ENCODE data around the gene AGPAT3.

The AGPAT3 gene

DNA sequence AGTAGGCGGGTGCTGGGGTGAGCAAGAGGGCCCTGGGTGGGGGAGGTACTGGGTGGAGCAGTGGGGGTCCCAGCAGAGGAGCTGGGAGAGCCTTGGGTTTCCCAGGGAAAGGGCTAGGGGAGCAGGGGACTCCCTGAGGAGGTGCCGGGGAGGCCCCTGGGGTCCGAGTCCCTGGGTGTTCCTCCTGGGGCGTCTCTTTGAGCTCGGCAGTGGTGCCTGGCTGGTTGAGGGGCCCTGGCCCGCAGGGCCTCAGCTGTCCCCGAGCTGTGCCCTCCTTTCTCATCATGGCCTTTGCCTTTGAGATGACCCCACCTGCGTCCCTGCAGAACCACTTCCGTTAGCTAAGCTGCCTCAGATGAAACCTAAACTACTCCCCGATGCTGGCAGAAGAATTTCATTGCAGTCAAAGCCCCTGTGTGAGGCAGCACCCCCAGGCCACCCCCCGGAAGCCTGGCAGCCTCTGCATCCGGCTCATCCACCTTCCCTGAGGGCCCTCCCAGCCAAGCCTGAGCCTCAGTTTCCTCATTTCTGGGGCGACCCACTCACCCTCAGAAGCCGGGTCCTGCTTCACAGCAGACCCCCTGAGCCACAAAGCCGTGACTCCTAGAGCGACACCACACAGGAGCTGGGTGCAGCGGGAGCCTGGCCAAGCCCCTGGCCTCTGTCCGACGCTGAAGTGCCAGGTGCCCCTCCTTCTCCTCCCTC is 103.5 kb downstream of the AGPAT3 start:
- no peak overlapping the region for H3K4me3 ChIP-seq (ENCODE audit: low read depth in 1 of 5, low read length in 5 of 5)
- H3K36me3 ChIP-seq (ENCODE audit: control insufficient read depth in 5 of 5, insufficient read depth in 5 of 5, low read length in 5 of 5), result peaks cover 0 to 84% (median 61%) of the 10 kb centered on the region in 5 donors
- no peaks in the 10 kb centered on the region for H3K27me3 ChIP-seq (ENCODE audit: control insufficient read depth in 5 of 5, insufficient read depth in 4 of 5, low read length in 5 of 5)
- H3K9ac ChIP-seq (ENCODE audit: low read length in 5 of 5), result no peak overlapping the region
- no peaks in the 10 kb centered on the region for H3K4me1 ChIP-seq (ENCODE audit: control insufficient read depth in 5 of 5, insufficient read depth in 5 of 5, low read length in 5 of 5)
- no peaks in the 10 kb centered on the region for H3K9me3 ChIP-seq (ENCODE audit: control insufficient read depth in 5 of 5, low read length in 5 of 5)
- no peak overlapping the region for H3K27ac ChIP-seq (ENCODE audit: low read depth, low read length)

DNA sequence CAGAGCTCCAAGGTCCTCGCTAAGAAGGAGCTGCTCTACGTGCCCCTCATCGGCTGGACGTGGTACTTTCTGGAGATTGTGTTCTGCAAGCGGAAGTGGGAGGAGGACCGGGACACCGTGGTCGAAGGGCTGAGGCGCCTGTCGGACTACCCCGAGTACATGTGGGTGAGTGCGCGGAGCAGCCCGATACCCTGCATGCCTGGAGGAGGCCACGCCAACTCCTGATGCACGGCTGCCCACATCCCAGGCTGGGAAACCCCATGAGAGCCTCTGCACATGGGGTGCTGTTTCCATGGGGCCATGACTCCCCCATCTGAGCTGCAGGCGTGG is 104.1 kb downstream of the AGPAT3 start:
- H3K4me3 ChIP-seq (ENCODE audit: low read depth in 1 of 5, low read length in 5 of 5), result no peak overlapping the region
- no peaks in the 10 kb centered on the region for H3K4me1 ChIP-seq (ENCODE audit: control insufficient read depth in 5 of 5, insufficient read depth in 5 of 5, low read length in 5 of 5)
- no peak overlapping the region for H3K9ac ChIP-seq (ENCODE audit: low read length in 5 of 5)
- no peaks in the 10 kb centered on the region for H3K9me3 ChIP-seq (ENCODE audit: control insufficient read depth in 5 of 5, low read length in 5 of 5)
- H3K27me3 ChIP-seq (ENCODE audit: control insufficient read depth in 5 of 5, insufficient read depth in 4 of 5, low read length in 5 of 5), result no peaks in the 10 kb centered on the region
- peaks cover 0 to 85% (median 61%) of the 10 kb centered on the region in 5 donors for H3K36me3 ChIP-seq (ENCODE audit: control insufficient read depth in 5 of 5, insufficient read depth in 5 of 5, low read length in 5 of 5)
- no peak overlapping the region for H3K27ac ChIP-seq (ENCODE audit: low read depth, low read length)

DNA sequence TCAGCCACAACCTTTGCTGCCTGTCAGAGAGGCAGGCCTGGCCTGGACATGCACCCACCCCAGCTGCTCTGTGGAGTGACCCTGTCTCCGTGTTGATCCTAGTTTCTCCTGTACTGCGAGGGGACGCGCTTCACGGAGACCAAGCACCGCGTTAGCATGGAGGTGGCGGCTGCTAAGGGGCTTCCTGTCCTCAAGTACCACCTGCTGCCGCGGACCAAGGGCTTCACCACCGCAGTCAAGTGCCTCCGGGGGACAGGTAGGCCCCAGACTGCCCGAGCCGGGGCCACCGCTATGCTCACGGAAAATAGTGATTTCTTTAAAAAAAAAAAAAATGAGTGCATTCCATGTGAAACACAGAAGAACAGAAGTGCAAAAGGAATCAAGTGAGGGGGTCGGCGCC is 105.5 kb downstream of the AGPAT3 start:
- Histone ChIP-seq H3K36me3 (ENCODE audit: control insufficient read depth in 5 of 5, insufficient read depth in 5 of 5, low read length in 5 of 5) (peaks cover 0 to 76% (median 61%) of the 10 kb centered on the region in 5 donors), H3K9ac (ENCODE audit: low read length in 5 of 5) (no peak overlapping the region), H3K27me3 (ENCODE audit: control insufficient read depth in 5 of 5, insufficient read depth in 4 of 5, low read length in 5 of 5) (no peaks in the 10 kb centered on the region), H3K4me1 (ENCODE audit: control insufficient read depth in 5 of 5, insufficient read depth in 5 of 5, low read length in 5 of 5) (peaks cover 0 to 4% (median 2%) of the 10 kb centered on the region in 5 donors), H3K9me3 (ENCODE audit: control insufficient read depth in 5 of 5, low read length in 5 of 5) (no peaks in the 10 kb centered on the region), H3K27ac (ENCODE audit: low read depth, low read length) (no peak overlapping the region), H3K4me3 (ENCODE audit: low read depth in 1 of 5, low read length in 5 of 5) (no peak overlapping the region)

DNA sequence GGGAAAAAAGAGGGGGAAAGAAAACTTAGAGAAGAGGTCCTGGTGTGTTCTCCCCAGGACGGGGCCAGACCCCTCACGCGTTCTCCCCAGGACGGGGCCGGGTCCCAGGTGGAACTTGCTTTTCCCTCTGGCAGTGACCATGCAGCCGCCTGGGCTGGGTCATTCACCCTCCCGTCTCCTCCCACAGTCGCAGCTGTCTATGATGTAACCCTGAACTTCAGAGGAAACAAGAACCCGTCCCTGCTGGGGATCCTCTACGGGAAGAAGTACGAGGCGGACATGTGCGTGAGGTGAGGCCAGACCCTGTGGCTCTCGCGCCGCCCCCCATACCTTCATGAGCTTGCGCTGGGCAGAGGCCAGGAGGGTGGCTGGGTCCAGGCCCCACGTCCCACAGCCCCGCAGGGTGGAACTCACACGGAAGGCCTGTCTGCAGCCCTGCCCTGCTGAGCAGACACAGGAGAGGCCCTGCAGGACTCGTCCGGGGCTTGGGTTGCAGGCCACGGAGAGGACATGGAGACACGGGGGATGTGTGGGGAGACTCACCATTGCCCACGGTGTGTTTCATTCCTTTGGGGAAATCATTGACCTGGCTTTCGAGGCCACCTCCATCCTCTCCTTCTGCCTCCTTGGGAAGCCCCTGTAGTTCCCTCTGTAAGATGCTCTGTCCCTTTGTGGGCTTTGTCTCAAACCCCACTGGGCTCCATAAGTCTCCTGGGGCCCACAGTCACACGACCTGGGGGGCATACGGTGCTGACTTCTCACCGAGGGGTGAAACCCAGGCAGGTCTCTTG is 106.4 kb downstream of the AGPAT3 start:
- peaks cover 0 to 70% (median 55%) of the 10 kb centered on the region in 5 donors for H3K36me3 ChIP-seq (ENCODE audit: control insufficient read depth in 5 of 5, insufficient read depth in 5 of 5, low read length in 5 of 5)
- H3K4me3 ChIP-seq (ENCODE audit: low read depth in 1 of 5, low read length in 5 of 5), result no peak overlapping the region
- H3K27me3 ChIP-seq (ENCODE audit: control insufficient read depth in 5 of 5, insufficient read depth in 4 of 5, low read length in 5 of 5), result no peaks in the 10 kb centered on the region
- peaks cover 0 to 4% (median 2%) of the 10 kb centered on the region in 5 donors for H3K4me1 ChIP-seq (ENCODE audit: control insufficient read depth in 5 of 5, insufficient read depth in 5 of 5, low read length in 5 of 5)
- no peak overlapping the region for H3K27ac ChIP-seq (ENCODE audit: low read depth, low read length)
- no peaks in the 10 kb centered on the region for H3K9me3 ChIP-seq (ENCODE audit: control insufficient read depth in 5 of 5, low read length in 5 of 5)
- H3K9ac ChIP-seq (ENCODE audit: low read length in 5 of 5), result no peak overlapping the region

DNA sequence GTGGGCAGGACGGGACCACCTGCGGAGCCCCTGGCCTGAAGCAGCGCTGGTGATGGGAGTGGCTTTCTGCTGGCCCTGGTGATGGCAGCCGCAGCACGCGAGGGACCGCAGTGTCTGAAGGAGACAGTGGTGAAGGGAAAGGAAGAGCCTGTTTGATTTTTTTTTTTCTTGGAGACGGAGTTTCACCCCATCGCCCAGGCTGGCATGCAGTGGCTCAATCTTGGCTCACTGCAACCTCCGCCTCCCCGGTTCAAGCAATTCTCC is 106.9 kb downstream of the AGPAT3 start:
- H3K9me3 ChIP-seq (ENCODE audit: control insufficient read depth in 5 of 5, low read length in 5 of 5), result no peaks in the 10 kb centered on the region
- H3K4me1 ChIP-seq (ENCODE audit: control insufficient read depth in 5 of 5, insufficient read depth in 5 of 5, low read length in 5 of 5), result peaks cover 0 to 4% (median 2%) of the 10 kb centered on the region in 5 donors
- H3K4me3 ChIP-seq (ENCODE audit: low read depth in 1 of 5, low read length in 5 of 5), result no peak overlapping the region
- H3K36me3 ChIP-seq (ENCODE audit: control insufficient read depth in 5 of 5, insufficient read depth in 5 of 5, low read length in 5 of 5), result peaks cover 0 to 64% (median 49%) of the 10 kb centered on the region in 5 donors
- no peaks in the 10 kb centered on the region for H3K27me3 ChIP-seq (ENCODE audit: control insufficient read depth in 5 of 5, insufficient read depth in 4 of 5, low read length in 5 of 5)
- no peak overlapping the region for H3K9ac ChIP-seq (ENCODE audit: low read length in 5 of 5)
- H3K27ac ChIP-seq (ENCODE audit: low read depth, low read length), result no peak overlapping the region

DNA sequence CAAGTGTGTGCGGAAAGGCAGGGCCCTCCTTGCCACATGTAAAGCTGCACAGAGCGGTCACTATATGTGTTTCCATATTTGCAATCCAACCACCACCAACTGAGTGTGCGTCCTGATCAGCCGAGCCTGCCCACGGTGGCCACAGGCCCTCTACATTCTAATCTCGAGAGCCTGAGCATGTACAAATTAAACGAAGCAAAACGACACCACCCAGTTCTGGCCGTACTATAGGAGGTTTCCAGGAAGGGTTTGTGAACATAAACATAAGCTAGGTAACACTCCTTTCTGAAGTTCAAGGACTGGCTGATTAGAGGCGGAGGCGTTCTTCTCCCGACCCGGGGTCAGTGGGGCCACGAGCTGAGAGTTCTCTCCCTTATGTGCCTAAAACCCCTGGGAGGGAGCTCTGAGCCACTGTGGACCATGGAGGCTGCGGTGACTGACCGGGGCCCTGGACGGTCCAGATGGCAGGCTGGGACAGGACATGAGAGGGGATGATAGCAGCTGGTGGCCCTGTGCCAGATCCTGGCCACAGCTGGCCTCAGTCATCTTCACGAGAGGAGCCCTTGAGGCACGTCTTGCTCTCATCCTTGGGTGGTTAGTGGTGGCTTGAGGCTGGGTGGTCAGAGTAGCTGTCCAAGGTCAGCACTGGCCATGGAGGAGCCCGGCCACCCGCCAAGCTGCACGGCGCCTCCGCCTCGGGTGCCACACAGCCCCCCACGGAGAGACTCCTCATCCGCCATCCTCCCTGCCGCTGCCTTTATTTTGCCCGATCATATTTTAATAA is 108.0 kb downstream of the AGPAT3 start:
- Histone ChIP-seq H3K27me3 (ENCODE audit: control insufficient read depth in 5 of 5, insufficient read depth in 4 of 5, low read length in 5 of 5) (no peaks in the 10 kb centered on the region), H3K36me3 (ENCODE audit: control insufficient read depth in 5 of 5, insufficient read depth in 5 of 5, low read length in 5 of 5) (peaks cover 0 to 60% (median 52%) of the 10 kb centered on the region in 5 donors), H3K9ac (ENCODE audit: low read length in 5 of 5) (no peak overlapping the region), H3K9me3 (ENCODE audit: control insufficient read depth in 5 of 5, low read length in 5 of 5) (no peaks in the 10 kb centered on the region), H3K27ac (ENCODE audit: low read depth, low read length) (no peak overlapping the region), H3K4me3 (ENCODE audit: low read depth in 1 of 5, low read length in 5 of 5) (no peak overlapping the region), H3K4me1 (ENCODE audit: control insufficient read depth in 5 of 5, insufficient read depth in 5 of 5, low read length in 5 of 5) (peaks cover 0 to 4% (median 2%) of the 10 kb centered on the region in 5 donors)

DNA sequence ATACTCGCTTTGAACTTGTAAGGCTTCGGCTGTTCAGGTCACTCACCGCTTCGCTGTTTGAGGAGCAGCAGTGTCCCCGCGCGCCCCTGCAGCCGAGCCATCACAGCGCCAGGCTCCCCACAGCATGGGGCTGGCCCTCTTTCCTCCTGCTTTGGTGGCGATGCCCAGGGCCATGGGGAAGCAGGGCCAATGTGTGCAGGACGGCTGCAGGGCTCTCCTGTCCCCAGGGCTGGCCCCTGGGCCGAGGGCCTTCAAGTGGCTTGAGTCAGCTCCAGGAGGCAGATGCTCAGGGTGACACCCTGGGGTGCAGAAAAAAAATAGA is 108.6 kb downstream of the AGPAT3 start:
- no peak overlapping the region for H3K9ac ChIP-seq (ENCODE audit: low read length in 5 of 5)
- H3K4me3 ChIP-seq (ENCODE audit: low read depth in 1 of 5, low read length in 5 of 5), result no peak overlapping the region
- no peak overlapping the region for H3K27ac ChIP-seq (ENCODE audit: low read depth, low read length)
- H3K36me3 ChIP-seq (ENCODE audit: control insufficient read depth in 5 of 5, insufficient read depth in 5 of 5, low read length in 5 of 5), result peaks cover 0 to 62% (median 54%) of the 10 kb centered on the region in 5 donors
- H3K27me3 ChIP-seq (ENCODE audit: control insufficient read depth in 5 of 5, insufficient read depth in 4 of 5, low read length in 5 of 5), result no peaks in the 10 kb centered on the region
- H3K9me3 ChIP-seq (ENCODE audit: control insufficient read depth in 5 of 5, low read length in 5 of 5), result no peaks in the 10 kb centered on the region
- H3K4me1 ChIP-seq (ENCODE audit: control insufficient read depth in 5 of 5, insufficient read depth in 5 of 5, low read length in 5 of 5), result peaks cover 0 to 4% (median 2%) of the 10 kb centered on the region in 5 donors

DNA sequence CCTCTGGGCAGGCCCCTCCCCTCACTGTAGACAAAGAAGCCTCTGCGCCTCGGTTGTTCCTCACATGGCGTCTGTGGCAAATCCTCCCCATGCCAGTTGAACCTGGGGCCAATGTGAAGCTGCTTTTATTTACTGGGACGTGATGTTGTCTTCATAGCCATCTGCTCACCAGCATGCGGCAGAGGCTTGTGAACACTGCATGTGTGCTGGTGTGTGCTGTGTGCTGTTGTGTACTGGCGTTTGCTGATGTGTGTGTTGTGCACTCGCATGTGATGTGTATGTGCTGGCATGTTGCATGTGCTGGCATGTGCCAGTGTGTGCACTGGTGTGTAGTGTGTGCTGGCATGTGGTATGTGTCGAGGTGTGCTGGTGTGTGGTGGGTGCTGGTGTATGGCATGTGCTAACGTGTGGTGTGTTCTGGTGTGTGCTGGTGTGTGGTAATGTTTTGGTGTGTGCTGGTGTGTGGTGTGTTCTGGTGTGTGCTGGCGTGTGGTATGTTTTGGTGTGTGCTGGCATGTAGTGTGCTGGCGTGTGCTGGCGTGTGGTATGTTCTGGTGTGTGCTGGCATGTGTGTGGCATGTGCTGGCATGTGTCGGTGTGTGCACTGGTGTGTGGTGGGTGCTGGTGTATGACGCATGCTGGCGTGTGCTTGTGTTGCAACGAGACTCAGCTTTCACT is 109.9 kb downstream of the AGPAT3 start:
- no peaks in the 10 kb centered on the region for H3K9me3 ChIP-seq (ENCODE audit: control insufficient read depth in 5 of 5, low read length in 5 of 5)
- peaks cover 0 to 4% (median 2%) of the 10 kb centered on the region in 5 donors for H3K4me1 ChIP-seq (ENCODE audit: control insufficient read depth in 5 of 5, insufficient read depth in 5 of 5, low read length in 5 of 5)
- no peak overlapping the region for H3K9ac ChIP-seq (ENCODE audit: low read length in 5 of 5)
- no peak overlapping the region for H3K4me3 ChIP-seq (ENCODE audit: low read depth in 1 of 5, low read length in 5 of 5)
- H3K36me3 ChIP-seq (ENCODE audit: control insufficient read depth in 5 of 5, insufficient read depth in 5 of 5, low read length in 5 of 5), result peaks cover 0 to 59% (median 50%) of the 10 kb centered on the region in 5 donors
- no peaks in the 10 kb centered on the region for H3K27me3 ChIP-seq (ENCODE audit: control insufficient read depth in 5 of 5, insufficient read depth in 4 of 5, low read length in 5 of 5)
- H3K27ac ChIP-seq (ENCODE audit: low read depth, low read length), result no peak overlapping the region

DNA sequence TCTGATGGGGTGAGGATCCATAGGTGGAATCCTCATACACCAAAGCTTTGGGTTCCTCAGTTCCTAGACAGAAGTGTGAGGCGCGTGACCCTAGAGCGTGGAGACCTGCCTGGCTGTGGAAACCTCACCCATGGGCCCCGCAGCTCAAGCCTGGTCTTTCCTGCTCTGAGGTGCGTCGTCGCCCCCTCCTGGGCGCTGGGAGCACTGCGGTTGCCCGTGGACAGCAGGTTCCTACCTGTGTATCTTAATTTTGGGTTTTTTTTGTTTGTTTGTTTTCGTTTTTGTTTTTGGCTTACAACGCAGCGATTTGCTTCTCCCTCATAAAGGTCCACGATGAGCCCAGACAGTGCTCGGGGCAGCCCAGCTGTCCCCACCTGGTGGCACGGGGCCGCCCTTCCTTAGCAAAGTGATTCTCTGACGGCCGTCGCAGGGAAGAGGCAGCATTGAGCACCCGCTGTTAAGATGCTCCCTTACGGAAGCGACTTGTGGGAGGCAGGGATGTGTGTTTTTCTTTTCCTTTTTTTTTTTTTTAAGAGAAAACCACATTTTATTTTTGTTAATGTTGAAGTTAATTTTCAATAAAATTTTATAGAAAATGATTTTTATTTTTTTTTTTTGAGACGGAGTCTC is 110.6 kb downstream of the AGPAT3 start:
- Histone ChIP-seq H3K27ac (ENCODE audit: low read depth, low read length) (no peak overlapping the region), H3K9ac (ENCODE audit: low read length in 5 of 5) (no peak overlapping the region), H3K4me1 (ENCODE audit: control insufficient read depth in 5 of 5, insufficient read depth in 5 of 5, low read length in 5 of 5) (peaks cover 0 to 4% (median 2%) of the 10 kb centered on the region in 5 donors), H3K4me3 (ENCODE audit: low read depth in 1 of 5, low read length in 5 of 5) (no peak overlapping the region), H3K9me3 (ENCODE audit: control insufficient read depth in 5 of 5, low read length in 5 of 5) (no peaks in the 10 kb centered on the region), H3K36me3 (ENCODE audit: control insufficient read depth in 5 of 5, insufficient read depth in 5 of 5, low read length in 5 of 5) (peaks cover 0 to 57% (median 48%) of the 10 kb centered on the region in 5 donors), H3K27me3 (ENCODE audit: control insufficient read depth in 5 of 5, insufficient read depth in 4 of 5, low read length in 5 of 5) (no peaks in the 10 kb centered on the region)

All from subcutaneous abdominal adipose tissue (tissue), 5 donors.